Ammon's horn (tissue), 1 donor: Measurements from ENCODE around the gene AFG1L.
"Not testable (repeated sequence)": the region's sequence is repeated elsewhere in the genome, so short reads cannot be mapped to it uniquely, and the experiment has no call there.

Experiments
- DNase-seq: peaks from one replicate; pipeline ENCODE4 v3.0.0-alpha.2; 2016; ENCODE audit warnings: low spot score

The AFG1L gene

DNA sequence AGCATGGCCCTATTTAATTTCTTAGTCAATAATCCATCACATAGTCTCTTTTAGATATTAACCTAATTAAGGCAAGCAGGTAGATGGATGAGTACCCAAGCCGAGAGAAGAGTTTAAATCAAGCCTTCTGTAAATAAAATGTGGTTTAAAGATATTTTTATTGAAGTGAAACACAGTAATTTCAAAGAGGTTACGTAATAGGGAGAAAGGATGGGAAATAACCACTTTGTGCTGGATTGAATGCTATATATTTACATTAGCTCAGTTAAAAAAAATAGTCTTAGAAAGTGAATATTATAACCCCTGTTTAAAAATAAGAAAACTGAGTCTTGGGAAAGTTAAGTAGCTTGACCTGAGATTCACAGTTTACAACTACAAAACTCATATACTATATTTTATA is 228.8 kb downstream of the AFG1L start:
- no peak for DNase-seq

DNA sequence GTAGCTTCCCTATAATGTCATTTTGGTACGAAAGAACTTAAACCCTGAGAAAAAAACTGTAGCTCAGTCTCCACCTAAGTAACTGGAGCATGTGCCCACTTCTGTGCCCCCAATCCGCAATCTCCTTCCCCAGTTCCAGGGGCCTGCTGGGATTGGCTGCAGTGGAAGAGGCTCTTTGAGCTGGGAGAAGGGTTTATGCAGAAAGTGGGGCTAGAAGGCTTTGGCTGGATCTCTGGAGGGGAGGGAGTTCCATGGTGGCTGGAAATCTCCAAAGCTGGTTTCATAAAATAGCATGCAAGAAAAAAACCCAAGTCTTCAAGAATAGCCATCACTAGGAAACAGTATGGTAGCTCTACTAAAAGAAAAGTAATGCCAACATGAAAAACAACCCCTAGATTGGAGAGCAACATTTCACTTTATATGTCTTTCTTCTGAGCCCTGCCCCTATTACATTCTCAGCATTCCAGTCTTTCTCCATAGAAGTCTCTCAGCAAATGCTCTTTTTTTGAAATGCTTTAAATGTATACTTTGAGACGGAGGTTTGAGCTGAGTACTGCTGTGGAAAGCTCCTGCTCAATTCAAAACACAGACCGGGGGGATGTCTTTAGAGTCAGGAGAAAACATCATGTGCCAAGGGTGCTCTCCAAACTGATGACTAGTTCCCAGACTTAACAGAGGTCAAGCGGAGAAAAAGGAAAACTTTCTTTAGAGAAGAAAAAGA is 229.8 kb downstream of the AFG1L start:
- no peak for DNase-seq

DNA sequence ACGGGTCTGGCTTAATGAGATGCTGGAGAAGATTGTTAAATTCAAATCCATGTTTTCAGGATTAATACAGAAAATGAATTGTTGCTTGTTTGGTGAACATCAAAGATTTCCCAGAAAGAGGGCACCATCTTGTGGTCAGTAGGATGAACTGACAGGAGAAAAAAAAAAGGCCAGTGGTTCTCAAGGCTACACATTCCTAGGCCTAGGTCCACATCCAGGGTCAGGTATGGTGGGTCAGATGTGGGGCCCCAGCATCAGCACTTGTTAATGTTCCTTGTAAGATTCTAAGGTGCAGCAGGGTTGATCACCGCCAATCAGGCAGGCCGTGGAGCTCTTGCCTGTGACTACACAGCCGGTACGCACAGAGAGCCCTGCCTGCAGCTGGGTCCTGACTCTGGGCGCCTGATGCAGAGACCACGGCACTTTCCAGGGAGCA is 231.9 kb downstream of the AFG1L start:
- DNase-seq: peak; percentile 52

DNA sequence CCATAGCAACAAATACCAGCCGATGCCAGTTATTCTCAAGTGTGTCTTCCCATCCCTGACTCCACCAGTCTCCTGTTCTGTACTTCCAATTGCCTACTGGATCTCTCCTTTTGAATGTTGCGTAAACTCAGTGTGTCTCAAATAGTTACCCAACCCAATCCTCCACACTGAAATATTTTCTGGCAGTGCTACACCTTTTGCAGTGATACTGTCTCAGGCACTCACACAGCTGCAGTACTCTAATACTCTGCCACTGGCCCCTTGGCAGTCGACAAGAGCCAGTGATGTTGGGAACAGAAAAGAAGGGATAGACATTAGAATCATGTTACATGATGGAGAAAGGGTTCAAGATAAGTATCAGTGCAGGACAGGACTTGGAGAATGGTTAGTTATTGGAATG is 234.0 kb downstream of the AFG1L start:
- no peak for DNase-seq

DNA sequence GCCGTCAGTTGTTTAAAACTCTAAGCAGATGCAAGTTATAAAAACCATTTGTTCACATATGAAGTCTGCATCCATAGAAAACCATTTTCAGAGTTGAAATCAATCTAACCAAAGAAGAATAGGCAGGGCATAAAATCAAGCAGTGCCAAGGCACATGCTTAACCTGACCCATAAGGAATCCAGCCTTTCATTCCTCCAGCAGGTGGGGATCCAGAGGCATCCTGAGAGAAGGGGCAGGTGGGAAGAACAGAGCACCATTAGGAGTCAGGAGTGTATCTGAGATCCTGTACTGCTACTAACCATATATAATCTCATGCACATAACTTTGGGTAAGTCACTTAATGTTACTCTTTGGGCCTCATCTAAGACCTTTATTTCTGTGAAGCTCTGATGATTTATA is 236.5 kb downstream of the AFG1L start:
- no peak for DNase-seq

DNA sequence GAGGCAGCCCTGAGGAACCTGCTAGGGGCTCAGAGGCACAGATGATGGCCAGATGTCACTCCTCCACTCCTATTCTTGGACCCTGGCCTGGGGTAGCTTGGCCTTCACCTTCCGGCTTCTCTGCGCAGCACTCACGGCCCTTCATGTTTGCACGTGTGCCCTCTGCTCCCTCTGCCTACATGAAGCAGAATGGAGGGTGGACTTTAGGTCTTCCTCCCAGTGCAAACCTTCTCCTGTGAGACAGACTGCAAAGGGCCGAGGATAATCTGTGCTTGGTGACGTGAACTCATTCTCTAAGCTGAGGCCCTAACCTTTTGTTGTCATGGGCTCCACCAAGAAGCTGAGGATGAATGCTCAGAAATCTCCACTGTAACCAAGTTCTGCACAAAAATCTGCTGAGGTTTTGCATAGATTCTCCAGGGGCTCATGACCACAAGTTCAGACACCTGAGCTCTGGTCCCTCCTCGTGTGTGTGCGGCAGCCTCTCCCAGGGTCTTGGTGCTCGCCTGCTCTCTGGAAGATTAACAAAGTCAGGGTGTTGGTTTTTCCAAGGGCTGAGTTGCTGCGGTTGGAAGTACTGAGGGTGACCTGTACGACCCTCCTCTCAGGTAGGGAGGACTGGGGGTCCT is 240.4 kb downstream of the AFG1L start:
- no peak for DNase-seq

DNA sequence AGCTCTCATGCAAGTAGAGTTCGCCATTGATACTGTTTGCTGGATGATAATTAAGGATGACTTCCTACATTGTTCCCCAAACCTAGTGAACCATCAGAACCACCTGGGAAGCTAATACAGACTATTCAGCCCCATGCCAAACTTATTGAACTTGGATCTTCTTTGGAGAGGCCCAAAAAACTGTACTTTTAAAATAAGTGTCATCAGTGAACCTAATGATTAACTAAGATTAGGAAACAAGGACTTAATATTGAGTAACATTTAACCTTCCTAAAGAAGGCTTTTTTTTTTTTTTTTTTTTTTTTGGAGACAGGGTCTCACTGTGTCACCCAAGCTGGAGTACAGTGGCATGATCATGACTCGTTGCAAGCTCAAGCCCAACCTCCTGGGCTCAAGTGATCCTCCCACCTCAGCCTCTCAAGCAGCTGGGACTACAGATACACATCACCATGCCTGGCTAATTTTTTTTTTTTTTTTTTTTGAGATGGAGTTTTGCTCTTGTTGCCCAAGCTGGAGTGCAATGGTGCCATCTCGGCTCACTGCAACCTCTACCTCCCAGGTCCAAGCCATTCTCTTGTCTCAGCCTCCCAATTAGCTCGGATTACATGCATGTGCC is 241.2 kb downstream of the AFG1L start:
- DNase-seq: not testable (repeated sequence)

DNA sequence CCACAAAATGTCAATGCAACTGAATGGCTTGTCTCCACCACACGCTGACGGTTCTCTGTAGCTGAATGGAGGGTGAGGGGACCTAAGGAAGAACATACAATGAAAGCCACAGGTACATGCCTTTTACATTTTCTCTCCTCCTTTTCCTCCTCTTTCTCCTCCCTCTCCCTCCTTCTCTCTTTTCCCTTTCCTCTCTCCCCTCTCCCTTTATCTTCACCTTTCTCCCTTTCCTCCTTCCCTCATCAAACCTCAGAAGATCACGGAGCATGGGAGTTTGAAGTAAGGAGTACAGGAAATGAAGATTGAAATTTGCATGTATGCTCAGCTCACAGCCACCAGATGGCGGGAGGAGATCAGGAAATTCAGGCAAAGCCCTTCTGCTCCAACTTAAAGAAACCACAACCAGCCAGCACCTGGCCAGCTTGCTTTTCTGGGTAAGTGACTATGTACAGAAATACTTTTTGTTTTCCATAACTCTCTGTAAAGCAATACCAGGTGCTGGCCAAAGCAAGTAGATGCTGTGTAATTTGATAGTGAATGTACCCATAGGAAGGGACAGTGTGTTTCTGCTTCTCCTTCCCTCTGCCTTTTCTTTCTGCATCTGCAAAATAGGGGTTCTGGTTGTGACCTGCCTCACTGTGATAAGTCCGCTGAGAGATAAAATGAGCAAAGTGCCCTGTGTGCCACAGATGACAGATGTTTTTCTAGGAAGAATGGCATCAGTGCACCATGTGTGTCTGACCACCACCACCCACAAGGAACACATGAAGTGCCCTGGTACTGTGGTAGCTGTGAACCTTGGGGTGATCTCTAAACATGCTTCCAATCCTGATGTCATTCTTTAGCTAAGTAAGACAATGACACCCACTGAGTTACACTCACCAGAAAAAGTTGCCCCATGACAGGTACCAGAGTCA is 247.2 kb downstream of the AFG1L start:
- DNase-seq: peak; percentile 91

DNA sequence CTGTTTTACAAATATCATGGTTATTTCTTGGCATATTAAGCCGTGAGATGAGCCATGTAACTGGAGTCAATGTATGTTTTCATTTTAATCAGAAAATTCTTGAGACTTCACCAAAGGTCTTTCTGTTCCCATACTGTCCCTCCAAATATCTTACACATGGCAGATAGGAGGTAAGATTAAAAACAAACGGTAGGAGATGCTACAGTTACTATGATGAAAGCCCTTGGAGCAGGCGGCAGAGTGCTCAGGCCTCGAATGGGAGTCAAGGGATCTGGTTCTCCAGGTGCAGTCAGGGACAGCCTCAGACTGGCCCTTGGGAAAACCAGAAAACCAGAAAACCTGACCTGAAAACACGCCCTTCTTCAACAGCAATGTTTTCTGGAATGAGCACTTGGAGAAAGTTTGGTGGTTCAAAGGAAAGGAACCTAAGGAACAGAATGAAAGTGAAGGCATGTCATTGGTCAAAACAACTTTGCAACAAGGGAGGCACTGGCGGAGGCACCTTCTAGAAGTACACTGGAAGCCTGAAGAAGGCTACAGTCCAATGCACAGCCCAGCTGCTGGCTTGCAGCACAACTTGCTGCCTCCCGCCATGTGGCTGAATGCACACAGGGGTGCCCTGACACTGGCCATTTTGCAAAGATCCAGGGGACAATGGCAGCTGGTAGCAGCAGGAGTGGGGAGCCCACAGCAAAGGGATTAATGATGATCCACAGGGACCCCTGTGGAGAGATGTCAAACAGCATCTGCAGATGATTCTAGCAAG is 248.5 kb downstream of the AFG1L start:
- DNase-seq: no peak

DNA sequence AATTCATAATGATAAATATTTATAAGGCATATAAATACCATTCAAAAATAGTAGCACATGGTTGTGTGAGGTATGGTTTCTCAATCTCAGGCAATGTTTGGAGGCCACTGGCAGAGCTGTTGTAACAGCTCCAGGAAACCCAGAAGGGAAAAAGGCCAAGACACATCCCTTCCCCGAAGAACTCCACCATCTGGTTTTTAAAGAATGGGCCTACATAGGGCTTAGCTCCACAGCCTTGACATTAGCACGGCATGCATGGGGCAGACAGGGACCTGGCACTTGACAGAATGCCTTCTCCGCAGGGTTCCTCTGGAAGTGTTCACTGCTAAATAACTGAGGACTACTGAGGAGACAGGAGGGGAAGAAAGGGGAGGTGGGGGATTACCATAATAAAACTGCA is 249.8 kb downstream of the AFG1L start:
- DNase-seq: no peak

DNA sequence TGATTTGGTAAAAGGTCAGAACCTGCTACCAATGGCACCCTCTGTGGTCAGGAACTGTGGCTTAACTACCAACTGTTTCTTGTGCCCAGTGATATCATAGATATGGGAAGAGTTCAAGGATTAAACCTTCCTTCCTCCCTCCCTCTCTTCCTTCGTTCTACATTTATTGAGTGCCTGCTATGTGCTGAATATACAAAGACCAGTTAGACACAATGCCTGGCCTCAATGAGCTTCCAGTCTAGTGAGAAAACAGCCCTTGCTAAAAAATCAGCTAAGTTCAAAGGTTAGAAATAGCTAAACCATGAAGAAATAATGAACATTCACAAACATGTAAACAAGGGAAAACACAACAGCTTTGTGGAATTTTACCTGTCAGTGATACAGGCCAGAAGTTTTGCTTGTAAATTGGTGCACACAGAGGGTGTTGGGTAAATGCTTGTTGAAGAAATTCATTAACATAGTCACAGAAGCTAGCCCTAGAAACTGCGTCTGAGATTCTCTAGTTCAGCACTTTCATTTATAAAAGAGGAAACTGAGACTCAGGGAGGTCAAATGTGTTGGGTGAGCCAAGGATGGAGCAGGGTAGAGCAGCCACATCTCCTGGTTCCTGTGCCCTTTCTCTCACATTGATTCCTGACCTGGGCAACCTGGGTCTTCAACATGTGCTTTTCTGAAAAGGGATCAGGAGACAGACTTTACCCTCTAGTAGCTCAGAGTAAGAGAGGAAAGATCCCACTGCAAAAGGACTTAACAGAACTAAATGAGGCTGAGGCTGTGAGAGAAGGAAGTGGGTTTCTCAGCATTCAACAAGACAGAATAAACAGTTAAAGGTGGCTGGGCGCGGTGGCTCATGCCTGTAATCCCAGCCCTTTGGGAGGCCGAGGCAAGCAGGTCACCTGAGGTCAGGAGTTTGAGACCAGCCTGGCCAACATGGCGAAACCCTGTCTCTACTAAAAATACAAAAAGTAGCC is 251.5 kb downstream of the AFG1L start:
- no peak for DNase-seq

DNA sequence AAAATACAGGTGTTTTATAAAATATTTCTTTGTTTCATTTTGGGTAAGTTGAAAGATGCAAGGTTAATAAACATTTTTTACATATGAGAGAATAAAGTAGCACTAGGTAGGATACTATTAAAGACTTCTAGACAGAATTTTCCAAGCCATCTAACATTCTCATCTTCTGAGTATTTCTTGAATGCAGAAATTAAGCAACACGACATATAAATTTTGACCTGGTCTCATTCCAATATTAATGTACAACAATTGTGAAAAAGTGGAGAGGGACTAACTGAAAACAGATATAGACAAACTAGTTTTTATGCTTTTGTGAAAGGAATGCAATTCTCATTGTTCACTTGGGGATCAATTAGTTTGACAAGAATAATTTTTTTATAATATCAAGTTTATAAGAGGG is 254.4 kb downstream of the AFG1L start:
- no peak for DNase-seq

DNA sequence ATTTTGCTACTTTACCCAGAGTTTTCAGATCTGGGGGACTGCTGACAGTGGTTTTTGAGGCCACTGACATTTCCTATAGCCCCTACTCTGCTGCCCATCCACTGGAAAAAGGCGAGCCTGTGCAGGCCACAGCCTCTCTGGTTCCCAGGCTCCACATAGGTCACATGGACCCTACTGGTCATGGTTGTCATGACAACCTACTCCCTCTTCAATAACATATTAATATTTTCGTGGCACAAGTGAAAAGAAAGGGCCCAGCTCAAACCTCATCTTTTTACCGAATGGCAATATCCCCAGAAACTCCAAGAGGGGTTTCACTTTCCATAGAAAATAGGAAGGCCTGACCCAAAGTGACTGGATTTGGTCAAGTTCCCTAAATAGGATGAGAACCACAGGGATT is 254.9 kb downstream of the AFG1L start:
- DNase-seq: no peak

DNA sequence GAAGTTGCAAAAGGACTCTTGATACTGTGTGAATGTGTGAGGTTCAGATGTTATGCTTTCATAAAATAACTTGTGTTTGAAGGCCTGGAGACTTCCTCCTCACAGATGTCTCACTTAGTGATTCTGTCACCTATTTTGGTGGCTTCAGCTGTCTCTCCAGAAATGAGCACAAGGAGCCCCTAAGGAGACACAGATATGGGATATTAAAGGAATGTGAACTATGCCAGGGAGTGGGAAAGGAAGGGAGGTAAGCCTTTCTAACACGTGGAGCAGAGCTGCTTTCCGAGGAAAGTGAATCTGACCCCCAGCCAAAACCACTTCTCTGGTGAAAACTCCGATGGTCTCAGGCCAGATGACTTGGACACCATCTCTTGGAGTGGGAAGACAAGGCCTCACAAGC is 255.4 kb downstream of the AFG1L start:
- no peak for DNase-seq

DNA sequence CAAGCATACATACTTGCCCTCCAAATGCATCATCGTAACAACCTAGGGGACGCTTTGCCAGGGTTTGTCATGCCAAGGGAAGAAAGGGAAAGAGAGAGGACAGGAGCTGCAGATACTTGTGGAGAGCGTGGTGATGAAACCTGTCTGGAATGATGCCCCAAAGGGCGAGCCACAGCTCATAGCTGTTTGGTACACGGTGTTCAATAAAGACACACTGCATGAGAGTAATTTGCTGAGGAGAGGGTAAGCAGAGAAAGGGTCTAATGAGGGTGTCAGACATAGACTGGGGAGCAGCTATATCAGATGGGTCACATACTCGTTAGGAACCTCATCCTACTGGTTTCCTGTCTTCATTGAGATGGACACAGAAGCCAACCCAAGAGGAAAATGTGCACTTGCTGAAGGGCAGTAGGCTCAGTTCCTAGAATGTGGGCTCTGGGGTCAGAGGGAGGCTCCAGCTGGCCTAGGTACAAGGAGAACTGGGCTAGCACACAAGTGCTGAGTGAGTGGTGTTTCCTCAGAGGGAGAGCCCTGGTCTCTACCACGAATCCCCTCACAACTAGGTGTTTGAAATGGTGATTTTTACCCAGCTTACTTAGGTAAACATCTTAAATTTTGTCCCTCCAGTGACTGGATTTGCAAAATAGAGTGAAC is 260.7 kb downstream of the AFG1L start:
- DNase-seq: no peak

DNA sequence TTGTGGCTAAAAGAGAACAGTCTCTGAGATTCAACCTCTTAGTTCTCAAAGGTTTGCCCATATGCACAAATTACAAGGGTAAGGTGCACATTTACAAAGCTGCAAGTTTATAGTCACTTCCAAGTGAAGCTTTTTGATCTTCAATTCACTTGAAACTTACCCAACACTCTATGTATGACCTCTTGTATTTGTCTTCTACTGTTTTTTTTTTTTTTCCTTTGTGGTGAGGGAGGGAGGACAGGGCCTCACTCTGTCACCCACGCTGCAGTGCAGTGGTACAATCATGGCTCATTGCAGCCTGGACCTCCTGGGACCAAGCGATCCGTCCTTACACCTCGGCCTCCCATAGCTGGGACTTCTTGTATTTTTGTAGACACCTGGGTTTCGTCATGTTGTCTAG is 261.4 kb downstream of the AFG1L start:
- no peak for DNase-seq

DNA sequence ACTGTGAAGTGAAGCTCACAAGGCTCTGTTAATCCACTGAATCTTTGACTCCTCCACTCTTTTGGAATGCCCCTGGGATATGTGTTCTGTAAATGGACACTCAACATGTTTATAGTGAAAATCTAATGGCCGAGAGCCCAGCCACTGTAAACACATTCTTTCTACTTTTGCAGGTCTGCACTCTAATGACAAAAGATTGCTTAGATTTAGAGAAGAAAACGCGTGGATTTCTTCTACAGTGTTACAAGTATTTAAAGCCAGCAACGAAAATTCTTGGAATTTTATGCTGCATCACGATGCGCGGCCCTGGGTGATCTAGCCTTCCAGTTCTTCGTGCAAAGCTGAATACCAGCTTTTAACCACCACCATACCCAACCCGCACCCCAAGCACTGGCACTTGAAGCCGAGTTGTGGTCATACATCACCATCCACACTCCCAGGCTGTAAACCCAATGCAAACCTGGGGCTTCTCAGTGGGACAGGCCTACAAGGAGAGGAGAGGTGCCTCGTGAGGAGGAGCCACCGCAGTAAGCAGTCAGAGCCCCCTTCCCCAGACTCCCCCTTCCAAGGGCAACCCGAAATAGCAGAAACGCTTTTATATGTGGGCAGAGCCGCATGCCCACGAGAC is 262.1 kb downstream of the AFG1L start:
- DNase-seq: no peak

DNA sequence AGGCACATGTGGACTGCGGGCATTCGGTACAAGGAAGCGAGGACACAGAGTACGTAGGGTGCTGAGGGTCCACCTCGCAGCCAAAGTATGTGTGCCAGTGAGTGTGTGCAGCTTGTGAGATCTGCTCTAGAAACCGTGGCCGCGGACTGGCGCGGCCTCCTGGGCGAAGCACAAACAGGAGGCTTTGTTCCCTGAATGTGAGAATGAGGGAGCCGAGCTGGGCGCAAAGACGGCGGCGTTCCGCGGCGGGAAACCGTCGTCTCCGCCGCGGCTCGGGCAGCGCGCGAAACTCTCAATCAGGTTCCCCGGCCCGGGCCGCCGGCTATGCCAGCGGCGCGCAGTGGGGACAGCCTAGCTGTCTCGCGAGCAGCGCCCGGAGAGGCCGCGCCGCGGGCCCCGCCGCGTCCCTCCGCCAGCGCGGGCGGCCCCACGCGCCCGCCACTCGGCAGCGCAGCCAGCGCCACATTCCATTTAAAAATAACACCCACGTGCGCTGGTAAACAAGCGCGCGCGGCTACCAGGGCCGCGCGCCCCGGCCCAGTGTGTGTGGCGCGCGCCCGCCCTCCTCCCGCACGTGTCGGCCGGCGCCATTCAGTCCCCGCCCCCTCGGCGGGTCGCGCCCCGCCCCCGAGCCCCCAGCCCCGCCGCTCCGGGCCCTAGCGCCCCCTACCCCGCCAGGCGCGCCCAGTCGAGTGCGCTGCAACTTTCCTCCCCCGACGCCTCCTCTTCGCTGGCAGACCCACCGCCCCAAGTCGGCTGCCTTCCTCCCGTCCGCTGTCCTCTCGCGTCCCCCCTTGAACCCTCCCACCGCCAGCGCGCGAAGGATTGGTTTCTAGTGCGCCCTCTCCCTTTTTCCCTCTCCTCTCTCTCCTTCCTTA is 262.9 kb downstream of the AFG1L start:
- DNase-seq: peak; percentile 48
